H9 (cell line): ENCODE measurements around the gene OGDH. TPM values are rescaled to one million over a fixed set of nuclear protein-coding genes. Genes with fewer than 3 reads are reported as not detected.

Experiments used
- DNase-seq: peaks from one replicate; pipeline ENCODE4 v3.0.0-alpha.2; 2017
- H2AFZ ChIP-seq: one replicate; pipeline ENCODE4 v1.6.1; 2013; ENCODE audit warnings: mild to moderate bottlenecking, low read length, control low read depth, moderate library complexity
- H2AK5ac ChIP-seq: 2 replicates; pipeline ENCODE4 v1.6.1; 2013; ENCODE audit warnings: low read length, control low read depth, mixed read lengths; ENCODE audit not compliant: insufficient read length
- H2BK120ac ChIP-seq: one replicate; pipeline ENCODE4 v1.6.1; 2013; ENCODE audit warnings: low read depth, mild to moderate bottlenecking, low read length, control low read depth, inconsistent platforms; ENCODE audit not compliant: poor library complexity, severe bottlenecking
- H2BK12ac ChIP-seq: 2 replicates; pipeline ENCODE4 v1.6.1; 2013; ENCODE audit warnings: low read length, control low read depth, mixed read lengths, low read depth; ENCODE audit not compliant: insufficient read length
- H2BK15ac ChIP-seq: 2 replicates; pipeline ENCODE4 v1.6.1; 2013; ENCODE audit warnings: low read depth, low read length, control low read depth
- H2BK20ac ChIP-seq: one replicate; pipeline ENCODE4 v1.6.1; 2013; ENCODE audit warnings: low read depth, mild to moderate bottlenecking, low read length, control low read depth, inconsistent platforms; ENCODE audit not compliant: poor library complexity, severe bottlenecking
- H2BK5ac ChIP-seq: 2 replicates; pipeline ENCODE4 v1.6.1; 2013; ENCODE audit warnings: low read length, control low read depth, mixed read lengths; ENCODE audit not compliant: insufficient read length
- H3K14ac ChIP-seq: 2 replicates; pipeline ENCODE4 v1.6.1; 2013; ENCODE audit warnings: low read length, control low read depth; ENCODE audit not compliant: insufficient read depth
- H3K18ac ChIP-seq: 2 replicates; pipeline ENCODE4 v1.6.1; 2013; ENCODE audit warnings: low read depth, mild to moderate bottlenecking, mixed read lengths, low read length, control low read depth; ENCODE audit not compliant: insufficient read length
- H3K23ac ChIP-seq: 2 replicates; pipeline ENCODE4 v1.6.1; 2013; ENCODE audit warnings: low read length, control low read depth, mixed read lengths, low read depth; ENCODE audit not compliant: insufficient read length
- H3K23me2 ChIP-seq: 2 replicates; pipeline ENCODE4 v1.6.1; 2013; ENCODE audit warnings: low read depth, mild to moderate bottlenecking, mixed read lengths, low read length, control low read depth; ENCODE audit not compliant: insufficient read length, poor library complexity, severe bottlenecking
- H3K27ac ChIP-seq: 2 replicates; pipeline ENCODE4 v1.5.1; 2013; ENCODE audit warnings: low read length, control low read depth, mixed read lengths, low read depth; ENCODE audit not compliant: insufficient read length
- H3K27me3 ChIP-seq: 2 replicates; pipeline ENCODE4 v1.6.1; 2013; ENCODE audit warnings: low read length, control low read depth, inconsistent platforms; ENCODE audit not compliant: insufficient read depth
- H3K4ac ChIP-seq: 2 replicates; pipeline ENCODE4 v1.6.1; 2013; ENCODE audit warnings: low read depth, mild to moderate bottlenecking, control low read depth, inconsistent platforms, low read length, moderate library complexity
- H3K4me1 ChIP-seq: 2 replicates; pipeline ENCODE4 v1.6.1; 2013; ENCODE audit warnings: low read length, control low read depth, inconsistent platforms; ENCODE audit not compliant: insufficient read depth
- H3K4me2 ChIP-seq: 2 replicates; pipeline ENCODE4 v1.6.1; 2013; ENCODE audit warnings: low read length, control low read depth, mixed read lengths; ENCODE audit not compliant: insufficient read length, insufficient read depth
- H3K56ac ChIP-seq: 2 replicates; pipeline ENCODE4 v1.6.1; 2013; ENCODE audit warnings: low read depth, mild to moderate bottlenecking, mixed read lengths, low read length, control low read depth; ENCODE audit not compliant: insufficient read length
- H3K79me1 ChIP-seq: 2 replicates; pipeline ENCODE4 v1.6.1; 2013; ENCODE audit warnings: low read depth, mild to moderate bottlenecking, moderate library complexity, low read length, control low read depth, inconsistent platforms; ENCODE audit not compliant: insufficient read depth, poor library complexity, severe bottlenecking
- H3K79me2 ChIP-seq: 2 replicates; pipeline ENCODE4 v1.6.1; 2013; ENCODE audit warnings: low read length, control low read depth, inconsistent platforms; ENCODE audit not compliant: insufficient read depth
- H3K9ac ChIP-seq: 2 replicates; pipeline ENCODE4 v1.6.1; 2013; ENCODE audit warnings: low read length, control low read depth, mixed read lengths; ENCODE audit not compliant: insufficient read length; ENCODE audit errors: extremely low read depth
- H3K9me3 ChIP-seq: one replicate; pipeline ENCODE4 v1.6.1; 2013; ENCODE audit warnings: low read depth, low read length, inconsistent platforms; ENCODE audit not compliant: control insufficient read depth
- H3T11ph ChIP-seq: one replicate; pipeline ENCODE4 v1.6.1; 2013; ENCODE audit warnings: mild to moderate bottlenecking, low read length, control low read depth, inconsistent platforms
- H4K20me1 ChIP-seq: one replicate; pipeline ENCODE4 v1.6.1; 2013; ENCODE audit not compliant: control insufficient read depth, insufficient read length, insufficient read depth
- H4K5ac ChIP-seq: 2 replicates; pipeline ENCODE4 v1.6.1; 2013; ENCODE audit warnings: low read depth, mild to moderate bottlenecking, mixed read lengths, low read length, control low read depth; ENCODE audit not compliant: insufficient read length
- H4K8ac ChIP-seq: replicated peaks from 2 replicates; pipeline ENCODE4 v1.6.1; 2013; ENCODE audit warnings: low read length, control low read depth, mixed read lengths, low read depth; ENCODE audit not compliant: insufficient read length
- H4K91ac ChIP-seq: 2 replicates; pipeline ENCODE4 v1.6.1; 2013; ENCODE audit warnings: low read depth, mild to moderate bottlenecking, moderate library complexity, mixed read lengths, low read length, control low read depth; ENCODE audit not compliant: insufficient read length
- H3K27ac Mint-ChIP-seq, 3 experiments: 2 replicates in 2 of 3; 3 replicates in 1 of 3; pipeline ENCODE4 v1.8.0; 2020 to 2021; ENCODE audit warnings: mixed read lengths in 3 of 3, mild to moderate bottlenecking in 1 of 3, moderate library complexity in 1 of 3
- H3K27me3 Mint-ChIP-seq: 2 replicates; pipeline ENCODE4 v1.8.0; 2021; ENCODE audit warnings: low read depth, mild to moderate bottlenecking, moderate library complexity, mixed read lengths
- H3K36me3 Mint-ChIP-seq, 3 experiments: 2 replicates in 2 of 3; 3 replicates in 1 of 3; pipeline ENCODE4 v1.8.0; 2020 to 2021; ENCODE audit warnings: low read depth in 3 of 3, mixed read lengths in 3 of 3; ENCODE audit not compliant: insufficient read depth in 1 of 3
- H3K4me1 Mint-ChIP-seq, 2 experiments: 2 replicates each; pipeline ENCODE4 v1.8.0; 2020; ENCODE audit warnings: mixed read lengths in 2 of 2
- H3K4me3 Mint-ChIP-seq, 2 experiments: 2 replicates in 1 of 2; 3 replicates in 1 of 2; pipeline ENCODE4 v1.8.0; 2020 to 2021; ENCODE audit warnings: mild to moderate bottlenecking in 2 of 2, mixed read lengths in 2 of 2, moderate library complexity in 1 of 2
- H3K9me3 Mint-ChIP-seq, 2 experiments: 2 replicates in 1 of 2; 3 replicates in 1 of 2; pipeline ENCODE4 v1.8.0; 2020; ENCODE audit warnings: mild to moderate bottlenecking in 2 of 2, mixed read lengths in 2 of 2, moderate library complexity in 1 of 2
- CTCF ChIP-seq: fragments of 200-600 bp; sonication (generic); conservative IDR thresholded peaks from 3 replicates; pipeline ENCODE4 v1.8.0; 2021; ENCODE audit warnings: antibody characterized with exemption, mild to moderate bottlenecking
- WGBS: extraction: QIAGEN DNeasy Blood & Tissue Kit; methylation state at CpG from one replicate; pipeline ENCODE4 v1.1.7; 2013; ENCODE audit warnings: missing lambda C conversion rate, low lambda C conversion rate, mixed read lengths; ENCODE audit not compliant: insufficient read length; ENCODE audit errors: extremely low coverage; 5-methylcytosine and 5-hydroxymethylcytosine counted together
- total RNA-seq: library from RNA; stranded (reverse); gene quantifications from 2 replicates; pipeline ENCODE4 v1.2.1, GENCODE V29; 2021

OGDH gene
- total RNA-seq, 1 experiment from 2014 or later, result 77.3 TPM

DNA sequence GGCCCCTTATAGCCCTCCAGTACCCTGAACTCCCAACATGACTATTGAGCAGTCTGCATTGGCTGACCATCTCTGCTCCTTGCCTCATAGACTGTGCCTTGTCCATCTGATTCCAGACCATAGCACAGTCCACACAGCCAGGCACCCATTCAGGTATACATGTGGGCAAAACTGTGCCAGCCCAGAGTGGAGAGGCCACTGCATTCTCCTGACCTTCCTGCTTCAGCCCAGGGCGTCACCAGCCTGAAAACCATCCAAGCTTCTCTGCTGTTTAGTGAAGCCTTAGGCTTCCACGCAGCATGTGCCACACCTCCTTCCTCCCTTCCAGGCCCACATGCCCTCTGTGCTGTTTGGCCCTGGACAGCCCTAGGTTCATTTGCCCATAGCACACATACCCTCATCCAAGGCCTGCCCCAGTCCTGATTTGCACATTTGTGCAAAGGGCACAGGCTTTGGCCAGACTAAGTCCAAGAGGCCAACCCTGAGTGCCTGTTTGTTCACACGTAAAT lies 43.2 kb upstream of the OGDH start:
- Histone ChIP-seq H4K20me1 (no peaks in the 10 kb centered on the region), H3K9ac (no peak overlapping the region), H3K4me1 (no peaks in the 10 kb centered on the region), H3K79me1 (no peaks in the 10 kb centered on the region), H3K9me3 (no peaks in the 10 kb centered on the region), H3K27me3 (no peaks in the 10 kb centered on the region), H2BK20ac (no peak overlapping the region), H3K4ac (no peak overlapping the region), H4K91ac (no peak overlapping the region), H3K79me2 (no peaks in the 10 kb centered on the region), H3K4me2 (no peak overlapping the region), H3K56ac (no peak overlapping the region), H3K27ac (no peak overlapping the region), H2BK120ac (no peak overlapping the region), H3K23ac (no peak overlapping the region), H2BK5ac (no peak overlapping the region), H2BK12ac (no peak overlapping the region), H4K5ac (no peak overlapping the region), H3T11ph (no peak overlapping the region), H2AK5ac (no peak overlapping the region), H4K8ac (no peak overlapping the region), H2AFZ (no peak overlapping the region), H3K18ac (no peak overlapping the region), H3K14ac (no peak overlapping the region), H2BK15ac (no peak overlapping the region), H3K23me2 (no peaks in the 10 kb centered on the region)
- Mint-ChIP-seq H3K27ac (peak overlapping the region in 1 of 3 experiments; percentile 36; a peak in 2 of 7 replicates), H3K27me3 (peaks cover 1% of the 10 kb centered on the region; the same call in 1 of the 2 replicates), H3K4me1 (peaks cover 4 to 7% of the 10 kb centered on the region in 2 experiments; a peak in 3 of 4 replicates), H3K9me3 (no peaks in the 10 kb centered on the region), H3K36me3 (peaks cover 31 to 48% (median 34%) of the 10 kb centered on the region in 3 experiments), H3K4me3 (no peak overlapping the region)
- no peak for DNase-seq
- no CpG with 5 or more reads among the region's 3 CpGs for WGBS
- TF ChIP-seq CTCF, result no peak
